NCI-H146 treated with DMSO at 0.1 percent for 48 hours (cell line): ENCODE results near the gene ARPC2.

ENCODE experiments used
- DNase-seq: peaks from one replicate; lab custom pipeline; 2025; ENCODE audit not compliant: unreplicated experiment; lab: John Stamatoyannopoulos, UW

ARPC2 gene

DNA sequence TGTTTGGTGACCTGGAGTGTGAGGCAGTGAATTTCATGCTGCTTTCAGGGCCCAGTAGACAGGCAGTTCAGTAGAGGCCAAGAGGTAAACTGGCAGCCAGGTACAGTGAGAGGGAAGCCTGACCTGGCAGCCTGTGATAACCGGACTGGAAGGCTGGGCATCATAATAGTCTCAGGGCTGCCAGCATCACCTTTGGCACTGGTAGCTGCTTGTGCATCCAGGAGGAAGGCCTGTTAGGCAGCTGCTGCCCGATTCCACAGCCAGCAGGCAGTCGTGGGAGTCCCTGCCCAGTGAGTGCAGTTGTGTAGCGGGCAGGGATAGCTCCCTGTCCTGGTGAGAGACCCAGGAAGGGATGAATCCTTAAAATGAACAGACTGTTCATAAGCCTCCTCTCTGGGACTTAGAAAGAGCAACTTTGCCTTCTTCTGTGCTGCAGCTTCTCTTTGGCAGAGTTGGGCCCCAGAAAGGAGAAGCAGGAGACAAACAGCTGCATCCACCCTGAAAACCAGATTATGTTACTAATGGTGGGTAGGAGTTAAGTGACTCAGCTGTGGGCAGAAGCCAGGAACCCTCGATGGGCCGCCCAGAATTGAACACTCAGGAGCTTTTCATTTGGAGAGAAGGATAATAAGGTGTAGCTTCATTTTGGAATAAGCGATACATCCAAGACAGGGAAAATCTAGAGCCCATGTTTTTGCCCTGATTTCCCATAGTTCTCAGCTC is 35.7 kb downstream of the ARPC2 start:
- DNase-seq: no peak

DNA sequence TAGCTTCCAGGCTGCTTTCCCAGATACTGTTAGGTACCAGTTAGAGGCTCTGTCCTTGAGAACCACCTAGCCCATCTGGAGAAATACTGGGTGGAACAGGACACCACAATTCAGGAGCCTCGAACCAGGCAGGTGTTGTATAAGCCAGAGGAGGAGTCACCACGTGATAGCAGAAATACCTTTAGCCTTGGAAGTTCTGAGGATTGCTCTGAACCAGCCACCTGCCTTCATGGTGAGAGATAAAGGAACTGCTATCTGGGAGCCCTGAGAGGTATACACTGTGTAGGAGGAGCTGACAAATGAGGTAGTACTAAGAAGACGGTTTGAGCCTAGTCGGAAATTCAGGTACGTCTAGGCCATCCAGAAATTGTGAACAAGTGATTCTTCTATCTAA is 36.2 kb downstream of the ARPC2 start:
- no peak for DNase-seq

DNA sequence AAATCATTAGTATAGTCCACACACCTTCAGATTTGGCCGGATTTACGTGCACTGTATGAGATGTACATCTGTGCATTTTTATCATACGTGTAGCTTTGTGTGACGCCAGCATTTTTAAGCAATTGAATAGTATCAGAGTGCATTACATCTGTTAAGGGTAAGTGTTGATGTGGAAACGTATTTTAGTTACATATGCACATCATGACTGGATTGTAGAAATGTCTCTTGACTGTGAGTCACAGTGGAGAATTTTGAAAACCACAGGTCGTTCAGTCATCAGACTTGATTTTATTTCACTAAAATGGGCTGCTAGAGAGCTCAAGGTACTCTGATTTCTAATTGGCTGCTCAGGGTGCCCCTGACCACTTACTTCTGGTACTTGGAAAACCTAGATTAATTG is 38.5 kb downstream of the ARPC2 start:
- DNase-seq: no peak

DNA sequence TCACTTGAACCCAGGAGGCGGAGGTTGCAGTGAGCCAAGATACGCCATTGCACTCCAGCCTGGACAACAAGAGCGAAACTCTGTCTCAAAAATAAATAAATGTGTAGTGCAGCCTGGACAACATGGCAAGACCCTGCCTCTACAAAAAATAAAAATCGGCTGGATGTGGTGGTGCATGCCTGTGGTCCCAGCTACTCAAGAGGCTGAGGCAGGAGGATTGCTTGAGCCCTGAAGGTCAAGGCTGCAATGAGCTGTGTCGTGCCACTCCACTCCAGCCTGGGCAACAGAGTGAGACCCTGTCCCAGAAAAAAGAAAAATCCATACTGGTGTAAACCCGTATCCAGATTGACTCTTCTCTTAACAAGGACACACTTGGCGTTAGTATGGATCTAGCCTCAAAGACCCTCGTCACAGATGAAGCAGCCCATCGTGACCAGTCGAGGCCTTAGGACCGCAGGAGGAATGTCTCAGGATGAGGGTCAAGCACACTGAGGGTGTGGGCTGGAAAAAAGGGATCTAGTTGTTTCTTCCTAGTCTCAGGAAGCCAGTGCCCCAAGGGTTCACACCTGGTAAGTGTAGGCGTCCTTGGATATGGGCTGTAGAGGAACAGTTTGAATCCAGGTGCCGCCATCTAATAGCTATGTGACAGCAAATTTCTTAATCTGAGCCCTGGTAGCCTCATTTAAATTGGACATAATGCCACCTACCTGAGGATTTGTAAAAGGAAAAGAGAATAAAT is 39.8 kb downstream of the ARPC2 start:
- no peak for DNase-seq

DNA sequence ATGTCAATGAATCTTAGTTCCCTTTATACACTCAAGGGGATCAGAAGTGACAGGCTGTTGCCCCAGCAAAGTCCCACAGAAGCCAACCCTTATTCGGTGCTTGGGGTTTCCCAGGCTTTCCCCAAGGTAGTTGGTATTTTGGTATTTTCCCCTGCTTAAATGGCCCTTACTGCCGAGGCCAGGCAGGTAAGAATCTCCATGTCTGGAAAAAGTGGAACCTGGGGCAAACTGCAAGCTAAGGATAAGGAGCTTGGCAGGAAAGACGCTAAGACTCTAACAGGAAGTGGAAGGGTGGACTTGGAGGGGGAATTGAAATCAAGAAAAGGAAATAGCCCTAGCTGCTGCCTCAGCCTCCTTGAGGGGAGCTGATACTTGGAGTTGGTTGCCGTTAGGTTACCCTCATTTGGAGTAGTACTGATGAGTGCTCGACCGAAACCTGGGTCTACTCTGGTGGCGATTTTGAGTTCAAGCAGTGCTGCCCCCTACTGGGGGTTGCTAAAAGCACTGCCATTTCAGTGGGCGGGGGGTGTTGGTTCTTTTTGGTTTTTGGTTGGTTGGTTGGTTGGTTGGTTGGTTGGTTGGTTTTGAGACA is 40.5 kb downstream of the ARPC2 start:
- no peak for DNase-seq

DNA sequence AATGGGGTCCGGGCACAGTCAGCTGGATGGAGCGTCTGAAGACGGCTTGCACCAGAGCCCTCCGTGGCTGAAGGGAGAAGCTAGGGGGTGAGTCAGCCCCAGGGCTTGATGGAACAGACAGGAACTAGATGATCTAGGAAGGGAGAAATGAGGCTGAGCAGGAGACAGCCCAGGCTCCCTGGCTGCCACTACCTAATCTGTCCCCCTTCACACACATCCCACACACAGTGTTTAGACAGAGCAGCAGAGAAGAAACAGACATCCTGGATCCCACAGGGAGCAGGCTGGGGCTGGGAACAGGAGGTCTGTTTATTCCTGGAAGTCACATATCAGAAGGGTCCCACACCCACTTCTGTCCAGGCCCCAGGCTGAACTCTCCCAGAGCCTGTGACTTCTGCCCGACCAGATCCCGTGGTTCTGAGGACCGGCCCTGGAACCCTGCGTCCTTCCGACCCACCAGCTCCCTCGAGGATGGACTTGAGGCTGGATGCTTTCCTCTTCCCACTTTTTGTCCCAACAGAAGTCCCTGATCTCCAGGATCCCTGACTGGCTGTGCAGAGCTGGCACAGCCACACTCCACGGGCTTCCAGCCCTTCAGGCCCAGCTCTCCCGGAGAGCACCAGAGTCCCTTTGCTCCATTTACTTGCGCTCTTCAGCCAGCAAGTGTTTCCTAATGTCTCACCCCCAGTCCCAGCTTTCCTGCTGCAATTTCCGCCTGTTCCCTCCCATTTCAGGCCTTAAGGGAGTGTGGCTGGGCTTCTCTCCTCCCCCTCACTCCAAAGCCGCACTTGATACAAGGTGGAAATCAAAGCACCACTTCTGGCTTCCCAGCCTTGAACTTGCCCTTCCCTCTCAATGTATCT is 42.3 kb downstream of the ARPC2 start:
- DNase-seq: no peak

DNA sequence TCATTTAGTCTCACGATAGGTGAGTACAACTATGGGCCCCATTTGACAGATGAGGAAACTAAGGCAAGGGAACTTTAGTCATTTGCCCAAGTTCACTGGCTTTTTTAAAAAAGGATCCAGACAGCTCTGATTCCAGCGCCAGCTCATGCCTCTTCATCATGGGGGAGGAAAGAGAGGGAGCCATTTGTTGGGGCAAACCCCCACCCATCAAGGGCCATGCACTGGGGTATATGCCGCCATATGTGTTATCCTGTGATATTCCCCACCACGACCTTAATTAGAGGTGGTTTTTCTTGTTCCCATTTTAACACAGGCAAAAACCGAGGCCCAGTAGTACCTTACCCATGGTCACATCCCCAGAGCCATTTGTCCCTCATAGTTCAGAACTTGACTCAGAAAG is 43.2 kb downstream of the ARPC2 start:
- no peak for DNase-seq

DNA sequence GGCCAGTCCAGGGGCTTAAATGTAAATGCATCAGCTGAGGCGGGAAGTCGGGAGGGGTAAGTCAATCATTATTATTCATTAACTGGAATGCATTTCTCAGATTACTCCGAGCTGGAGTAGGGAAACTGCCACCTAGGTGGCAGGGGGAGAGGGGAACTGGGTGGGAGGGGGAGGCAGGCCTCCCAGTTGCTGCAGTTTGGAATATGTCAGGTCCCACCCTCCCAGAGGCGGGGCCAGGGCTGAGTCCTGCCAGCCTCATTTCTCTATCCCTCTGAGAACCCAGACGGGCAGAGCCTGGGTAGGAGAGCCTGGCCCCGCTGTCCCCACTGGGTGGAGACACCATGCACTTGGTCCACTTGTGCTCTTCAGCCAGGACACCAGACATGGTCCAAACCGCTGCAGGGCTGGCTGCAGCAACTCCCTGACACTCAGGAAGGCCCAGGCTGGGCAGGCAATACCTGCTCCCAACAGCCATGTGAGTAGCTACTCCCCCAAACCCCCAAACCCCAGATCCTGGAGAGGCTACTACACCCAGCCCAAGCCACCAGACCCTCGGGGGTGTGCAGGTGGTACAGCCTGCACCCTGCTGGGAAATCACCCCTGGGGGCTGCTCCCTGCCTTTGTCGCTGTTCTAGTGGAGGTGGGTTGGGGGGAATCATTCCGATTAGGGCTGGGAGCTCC is 43.9 kb downstream of the ARPC2 start, which contains the start of gene GPBAR1:
TSS of gene GPBAR1 (plus strand) at position 274 of the 681 bp plus-strand sequence. CDS start 1,710 bp downstream, outside the sequence.
- peak; percentile 8 for DNase-seq

DNA sequence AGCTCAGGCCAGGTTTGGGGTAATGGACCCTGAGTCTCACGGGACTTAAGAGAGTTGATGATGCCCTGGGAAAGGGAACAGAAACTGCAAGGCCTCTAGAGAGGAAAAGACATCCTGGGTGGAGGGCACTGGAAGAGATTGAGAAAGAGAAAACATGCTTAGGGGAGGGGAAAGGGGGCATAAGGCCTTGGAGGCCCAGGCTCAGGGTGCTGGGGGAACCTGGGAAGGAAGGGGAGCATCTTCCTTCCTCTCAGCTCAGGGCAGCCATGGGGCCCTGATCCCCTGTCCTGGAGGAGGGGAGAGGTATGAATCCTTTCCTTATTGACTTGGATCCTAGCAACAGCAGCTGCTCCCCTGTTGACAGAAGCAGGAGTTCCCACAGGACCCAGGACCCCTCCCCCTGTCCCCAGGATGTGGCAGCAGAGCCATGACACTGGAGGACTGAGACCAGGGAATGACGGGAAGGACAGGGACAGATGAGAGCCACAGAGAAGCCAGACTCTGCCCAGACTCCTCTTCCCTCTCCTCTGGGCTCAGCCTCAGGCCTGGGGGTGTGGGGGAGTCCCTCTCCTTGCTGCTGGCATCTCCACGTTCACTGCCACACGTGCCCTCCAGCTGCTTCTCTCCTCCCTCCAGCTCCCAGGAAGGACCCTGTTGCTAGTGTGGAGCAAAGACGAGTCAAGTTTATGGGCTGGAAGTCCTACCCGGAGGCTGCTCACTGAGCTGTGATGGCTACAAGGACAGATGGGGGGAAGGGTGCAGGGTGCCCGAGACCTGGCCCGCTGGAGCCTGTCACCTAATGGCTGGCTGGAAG is 44.6 kb downstream of the ARPC2 start:
- no peak for DNase-seq

DNA sequence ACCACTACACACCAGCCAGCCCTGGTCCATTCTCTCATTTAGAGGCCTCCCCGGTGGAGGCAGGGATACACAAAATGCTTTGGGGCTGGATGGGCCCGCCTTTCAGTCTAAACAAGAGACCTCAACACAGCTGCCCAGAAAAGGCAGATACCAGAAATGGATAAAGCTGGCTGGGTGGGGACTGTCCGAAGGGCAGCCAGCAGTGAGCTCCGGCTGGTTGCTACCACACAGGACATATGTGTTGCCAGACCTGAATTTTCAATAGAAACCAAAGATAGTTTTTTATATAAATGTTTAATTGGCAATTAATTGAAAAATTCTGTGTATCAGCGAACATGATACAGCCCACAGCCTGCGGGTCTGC is 45.2 kb downstream of the ARPC2 start:
- DNase-seq: no peak

DNA sequence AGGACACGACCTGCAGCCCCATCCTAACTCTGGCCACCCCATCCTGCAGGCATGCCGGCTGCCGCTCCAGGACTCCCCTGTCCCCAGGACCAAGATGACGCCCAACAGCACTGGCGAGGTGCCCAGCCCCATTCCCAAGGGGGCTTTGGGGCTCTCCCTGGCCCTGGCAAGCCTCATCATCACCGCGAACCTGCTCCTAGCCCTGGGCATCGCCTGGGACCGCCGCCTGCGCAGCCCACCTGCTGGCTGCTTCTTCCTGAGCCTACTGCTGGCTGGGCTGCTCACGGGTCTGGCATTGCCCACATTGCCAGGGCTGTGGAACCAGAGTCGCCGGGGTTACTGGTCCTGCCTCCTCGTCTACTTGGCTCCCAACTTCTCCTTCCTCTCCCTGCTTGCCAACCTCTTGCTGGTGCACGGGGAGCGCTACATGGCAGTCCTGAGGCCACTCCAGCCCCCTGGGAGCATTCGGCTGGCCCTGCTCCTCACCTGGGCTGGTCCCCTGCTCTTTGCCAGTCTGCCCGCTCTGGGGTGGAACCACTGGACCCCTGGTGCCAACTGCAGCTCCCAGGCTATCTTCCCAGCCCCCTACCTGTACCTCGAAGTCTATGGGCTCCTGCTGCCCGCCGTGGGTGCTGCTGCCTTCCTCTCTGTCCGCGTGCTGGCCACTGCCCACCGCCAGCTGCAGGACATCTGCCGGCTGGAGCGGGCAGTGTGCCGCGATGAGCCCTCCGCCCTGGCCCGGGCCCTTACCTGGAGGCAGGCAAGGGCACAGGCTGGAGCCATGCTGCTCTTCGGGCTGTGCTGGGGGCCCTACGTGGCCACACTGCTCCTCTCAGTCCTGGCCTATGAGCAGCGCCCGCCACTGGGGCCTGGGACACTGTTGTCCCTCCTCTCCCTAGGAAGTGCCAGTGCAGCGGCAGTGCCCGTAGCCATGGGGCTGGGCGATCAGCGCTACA is 45.9 kb downstream of the ARPC2 start:
- DNase-seq: no peak

DNA sequence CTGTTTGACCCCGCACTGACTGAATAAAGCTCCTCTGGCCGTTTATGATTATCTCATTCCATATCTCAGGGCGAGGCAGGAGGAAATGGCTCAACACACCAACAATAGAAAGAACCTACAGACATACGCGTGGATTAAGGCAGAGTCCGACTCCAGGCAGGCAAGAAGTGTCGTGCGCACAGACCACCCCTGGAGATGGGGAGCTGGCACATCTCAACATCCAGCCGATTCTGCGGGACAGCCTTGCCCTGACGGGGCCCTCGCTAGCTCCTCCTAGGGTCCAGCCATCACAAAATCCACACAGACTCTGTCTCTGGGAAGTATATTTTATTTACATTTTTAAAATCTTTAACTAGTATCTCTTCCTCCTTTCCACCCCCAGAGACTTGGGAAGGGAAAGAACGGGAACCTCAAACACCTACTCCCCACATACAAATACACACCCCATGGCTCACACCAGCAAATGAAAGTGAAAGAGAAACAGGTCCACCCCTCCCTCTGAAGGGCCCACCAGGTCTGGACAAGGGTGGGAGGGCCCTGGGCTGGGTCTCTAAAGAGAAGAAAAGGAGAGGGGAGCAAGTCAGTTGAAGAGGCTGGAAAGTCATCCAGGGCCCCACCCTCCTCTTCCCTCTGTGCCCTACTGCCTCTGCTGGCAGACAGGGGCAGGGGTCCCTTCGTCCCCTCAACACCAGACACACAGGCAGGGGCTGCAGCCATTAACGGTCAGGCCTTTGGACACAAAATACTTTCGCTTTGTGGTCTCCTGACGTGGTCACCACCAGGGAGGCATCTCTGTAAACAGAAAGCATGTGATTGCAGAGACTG is 47.0 kb downstream of the ARPC2 start:
- DNase-seq: no peak

DNA sequence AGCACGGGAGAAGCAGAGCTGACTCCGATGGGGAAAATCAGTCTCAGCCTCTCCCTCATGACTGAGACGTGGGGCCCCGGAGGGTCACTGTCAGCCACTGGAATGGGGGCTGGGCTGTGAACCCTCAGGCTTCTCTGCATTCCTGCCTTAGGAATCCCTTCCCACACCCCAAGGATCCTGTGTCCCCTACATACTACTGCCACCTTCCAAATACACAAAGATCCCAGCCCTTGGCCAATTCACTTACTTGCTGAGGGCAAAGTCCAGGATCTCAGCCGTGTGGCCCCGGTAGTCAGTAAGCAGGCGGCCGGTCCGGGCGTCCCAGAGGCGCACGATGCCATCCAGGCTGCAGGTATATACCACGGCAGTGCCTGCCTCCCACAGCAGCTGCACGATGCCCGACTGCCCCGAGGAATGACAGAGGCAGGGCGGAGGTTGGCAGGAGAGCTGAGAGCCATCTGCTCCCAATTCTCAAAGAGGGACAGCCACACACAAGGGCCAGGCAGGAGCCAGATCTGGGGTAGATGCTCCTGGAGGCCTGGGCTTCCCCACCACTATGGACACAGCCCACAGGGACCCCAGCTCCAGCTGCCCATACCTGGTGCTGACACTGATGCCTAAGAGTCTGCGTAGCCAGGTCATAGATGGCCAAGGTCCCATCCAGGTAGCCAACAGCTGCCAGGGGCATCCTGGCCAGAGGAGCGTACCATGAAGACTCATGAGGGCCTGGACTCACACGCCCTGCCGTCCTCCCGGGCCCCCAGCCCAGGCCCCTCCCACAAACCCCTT is 48.0 kb downstream of the ARPC2 start:
- no peak for DNase-seq

DNA sequence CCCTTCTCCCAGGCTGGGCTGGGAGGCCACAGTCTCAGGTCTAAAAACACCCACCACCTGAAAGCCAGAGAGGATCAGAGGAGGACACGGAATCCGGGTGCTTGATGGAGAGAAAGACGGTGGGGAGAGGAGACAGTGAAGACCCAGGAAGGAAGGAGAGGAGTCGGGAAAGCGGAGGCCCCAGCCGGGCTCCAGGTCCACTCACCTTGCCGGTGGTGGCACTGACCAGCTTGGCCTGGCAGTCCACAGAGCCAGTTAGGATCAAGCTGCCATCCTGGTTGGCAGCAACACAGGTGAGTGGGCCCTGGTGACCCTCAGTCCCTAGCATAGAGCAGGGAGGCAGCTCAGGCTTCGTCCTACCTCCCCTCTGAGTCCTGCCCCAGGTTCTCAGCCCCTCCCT is 48.6 kb downstream of the ARPC2 start:
- DNase-seq: no peak

DNA sequence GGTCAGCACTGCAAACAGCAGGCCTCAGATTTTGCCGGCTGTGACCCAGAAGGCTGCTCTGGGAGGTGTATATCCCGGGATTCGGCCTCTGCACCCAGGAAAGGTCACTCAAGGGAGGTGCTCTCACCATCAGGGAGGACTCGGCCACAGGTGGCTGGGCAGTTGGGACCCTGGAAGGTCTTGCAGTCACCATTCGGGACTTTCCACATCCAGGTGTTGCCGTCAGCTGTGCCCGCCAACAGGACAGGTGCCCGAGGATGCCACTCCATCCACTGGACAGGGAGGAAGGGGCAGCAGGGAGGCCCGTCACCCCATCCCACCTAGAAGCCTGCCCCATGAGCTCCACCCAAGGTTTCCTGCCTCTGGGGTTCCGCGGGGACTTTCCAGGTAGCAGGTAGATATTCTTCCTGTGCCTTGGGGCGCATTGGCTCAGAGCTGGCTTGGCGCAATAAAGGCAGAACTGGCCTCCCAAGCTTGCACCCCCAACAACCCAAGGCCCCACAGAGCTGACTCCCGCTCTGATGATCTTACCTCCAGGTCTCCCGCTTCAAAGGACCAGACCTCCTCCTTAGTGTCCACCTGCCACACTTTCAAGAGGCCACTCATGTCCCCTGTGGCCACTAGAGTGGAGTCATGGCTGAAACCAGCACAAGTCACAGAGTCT is 49.5 kb downstream of the ARPC2 start:
- DNase-seq: no peak

DNA sequence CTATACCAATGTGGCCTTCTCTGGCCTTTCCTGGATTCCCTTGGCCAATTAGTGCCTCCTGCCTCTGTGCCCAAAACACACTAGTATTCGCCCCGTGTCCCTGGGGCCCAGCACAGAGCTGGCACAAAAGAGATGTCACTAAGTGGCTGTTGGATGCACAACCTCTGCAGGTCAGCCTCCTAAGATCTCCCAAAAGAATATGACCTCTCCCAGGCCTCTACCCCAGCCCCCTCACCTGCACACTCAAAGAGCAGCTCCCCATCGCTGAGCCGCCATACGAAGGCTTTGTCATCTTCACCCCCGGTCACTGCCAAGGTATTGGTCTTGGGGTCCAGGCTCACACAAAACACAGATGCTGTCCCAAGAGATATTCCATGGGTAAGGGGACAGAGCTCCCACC is 50.3 kb downstream of the ARPC2 start:
- no peak for DNase-seq
